Measurements from ENCODE around the gene YRDC.

DNA sequence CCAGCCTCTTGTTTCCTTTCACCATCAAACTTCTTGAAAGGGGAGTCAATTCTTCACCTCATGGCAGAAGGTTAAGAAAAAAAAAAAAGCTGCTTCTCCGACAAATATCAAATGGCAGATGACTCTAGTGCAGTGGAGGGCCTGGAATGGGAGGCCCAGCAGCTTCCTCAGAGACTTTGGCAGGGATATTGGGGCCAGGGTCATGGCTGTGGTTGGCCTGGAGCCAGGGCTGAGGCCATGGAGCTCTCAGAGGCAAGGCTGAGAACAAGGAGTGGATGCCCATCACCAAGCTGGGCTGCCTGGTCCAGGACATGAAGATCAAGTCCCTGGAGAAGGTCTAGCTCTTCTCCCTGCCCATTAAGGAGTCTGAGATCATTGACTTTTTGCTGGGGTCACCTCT lies 32.7 kb upstream of the YRDC start:
- TF ChIP-seq EZH2 (IDR thresholded peaks at IDR 0.05; ENCODE audit: borderline replicate concordance, insufficient read depth, low read length, poor library complexity, severe bottlenecking) (no peak), EP300 (conservative IDR thresholded peaks at IDR 0.05; ENCODE audit: poor library complexity, severe bottlenecking) (no peak), MXI1 (conservative IDR thresholded peaks at IDR 0.05; ENCODE audit: poor library complexity, severe bottlenecking) (no peak)
- TF ChIP-seq, protein P1, sequence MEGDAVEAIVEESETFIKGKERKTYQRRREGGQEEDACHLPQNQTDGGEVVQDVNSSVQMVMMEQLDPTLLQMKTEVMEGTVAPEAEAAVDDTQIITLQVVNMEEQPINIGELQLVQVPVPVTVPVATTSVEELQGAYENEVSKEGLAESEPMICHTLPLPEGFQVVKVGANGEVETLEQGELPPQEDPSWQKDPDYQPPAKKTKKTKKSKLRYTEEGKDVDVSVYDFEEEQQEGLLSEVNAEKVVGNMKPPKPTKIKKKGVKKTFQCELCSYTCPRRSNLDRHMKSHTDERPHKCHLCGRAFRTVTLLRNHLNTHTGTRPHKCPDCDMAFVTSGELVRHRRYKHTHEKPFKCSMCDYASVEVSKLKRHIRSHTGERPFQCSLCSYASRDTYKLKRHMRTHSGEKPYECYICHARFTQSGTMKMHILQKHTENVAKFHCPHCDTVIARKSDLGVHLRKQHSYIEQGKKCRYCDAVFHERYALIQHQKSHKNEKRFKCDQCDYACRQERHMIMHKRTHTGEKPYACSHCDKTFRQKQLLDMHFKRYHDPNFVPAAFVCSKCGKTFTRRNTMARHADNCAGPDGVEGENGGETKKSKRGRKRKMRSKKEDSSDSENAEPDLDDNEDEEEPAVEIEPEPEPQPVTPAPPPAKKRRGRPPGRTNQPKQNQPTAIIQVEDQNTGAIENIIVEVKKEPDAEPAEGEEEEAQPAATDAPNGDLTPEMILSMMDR (IDR thresholded peaks at IDR 0.05; ENCODE audit: poor library complexity, severe bottlenecking) = no peak

Measured in neural cell (in vitro differentiated cells).